NCI-H146 treated with DMSO at 0.1 percent for 48 hours (cell line): ENCODE results near the gene MSANTD3.

Experiments used
- DNase-seq: peaks from one replicate; lab custom pipeline; 2025; ENCODE audit not compliant: unreplicated experiment; lab: John Stamatoyannopoulos, UW

The MSANTD3 gene

GRCh38 chr9:100465274-100465673, 38.3 kb downstream of the MSANTD3 start:
- no peak for DNase-seq

DNA sequence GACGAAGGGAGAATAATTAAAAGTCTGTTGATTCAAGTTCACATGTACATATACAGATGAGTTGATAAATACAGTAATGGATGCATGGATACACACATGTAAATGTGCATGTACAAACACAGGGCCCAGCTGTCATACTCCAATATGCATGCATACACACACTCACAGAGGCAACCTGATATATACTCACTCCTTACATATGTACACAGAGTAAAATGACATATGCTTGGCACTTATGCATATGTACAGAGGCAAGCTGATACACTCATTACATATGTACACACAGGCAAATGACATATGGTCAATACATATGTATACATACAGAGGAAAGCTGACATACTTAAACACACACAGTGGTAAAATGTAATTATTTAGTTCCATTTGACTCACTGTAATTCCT, 38.8 kb downstream of the MSANTD3 start:
- DNase-seq = no peak

- DNase-seq = no peak
Measured at GRCh38 chr9:100466171-100466828, 39.4 kb downstream of the MSANTD3 start.

DNA sequence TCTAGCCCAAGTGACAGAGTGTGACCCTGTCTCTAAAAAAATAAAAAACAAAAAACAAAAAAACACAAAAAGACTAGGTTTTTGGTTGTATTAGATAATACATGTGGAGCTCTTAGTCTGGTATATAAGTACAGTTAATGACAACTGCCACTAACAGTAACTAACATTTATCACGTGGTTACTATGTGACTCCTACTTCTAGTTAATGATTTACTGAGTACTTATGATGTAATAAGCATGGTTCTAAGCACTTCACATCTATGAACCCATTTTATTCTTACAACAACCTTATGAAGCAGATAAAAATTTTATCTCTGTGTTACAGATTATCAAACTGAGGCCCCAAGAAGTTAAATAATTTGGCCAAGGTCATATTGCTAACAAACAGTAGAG, 39.9 kb downstream of the MSANTD3 start:
- DNase-seq = no peak

DNA sequence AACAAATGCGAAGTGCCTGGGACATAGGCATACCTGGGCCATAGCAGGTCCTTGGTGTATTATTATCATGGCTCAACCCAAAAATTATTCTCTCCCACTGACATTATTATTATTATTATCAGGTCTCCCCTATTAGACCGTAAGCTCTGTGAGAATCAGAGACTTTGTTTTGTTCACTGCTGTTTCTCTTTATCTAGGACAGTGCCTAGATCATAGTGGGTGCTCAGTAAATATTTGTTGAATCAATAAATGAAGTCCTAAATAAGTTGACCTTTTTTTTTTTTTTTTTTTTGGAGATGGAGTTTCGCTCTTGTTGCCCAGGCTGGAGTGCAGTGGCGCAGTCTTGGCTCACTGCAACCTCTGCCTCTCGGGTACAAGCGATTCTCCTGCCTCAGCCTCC, 41.1 kb downstream of the MSANTD3 start:
- no peak for DNase-seq

DNA sequence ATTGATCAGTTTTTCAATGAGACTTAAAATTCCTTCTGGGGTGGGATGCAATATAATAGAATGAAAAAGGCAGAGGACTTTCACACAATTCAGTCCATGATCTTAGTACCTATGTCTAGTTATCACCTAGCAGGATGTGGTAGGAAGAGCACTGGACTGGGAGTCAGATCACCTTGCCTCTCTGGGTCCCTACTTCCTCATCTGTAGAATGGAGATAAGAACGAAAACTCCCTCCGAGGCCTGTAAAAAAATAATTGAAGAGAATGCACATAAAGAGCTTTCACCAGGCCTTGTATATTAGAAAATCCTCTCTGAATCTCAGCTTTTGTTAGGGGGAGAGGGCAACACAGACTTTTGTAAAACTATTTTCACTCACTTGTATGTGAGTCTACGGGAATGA, 45.3 kb downstream of the MSANTD3 start:
- no peak for DNase-seq

GRCh38 chr9:100472788-100473275, 45.9 kb downstream of the MSANTD3 start, which contains the start of gene TMEFF1:
TMEFF1 (plus strand) TSS chr9:100473149; CDS start chr9:100473545, 396 bp downstream.
- no peak for DNase-seq

- peak; percentile 6 for DNase-seq
Measured at GRCh38 chr9:100473276-100474081, 46.5 kb downstream of the MSANTD3 start.

GRCh38 chr9:100474082-100474923, 47.4 kb downstream of the MSANTD3 start:
- DNase-seq = no peak

DNA sequence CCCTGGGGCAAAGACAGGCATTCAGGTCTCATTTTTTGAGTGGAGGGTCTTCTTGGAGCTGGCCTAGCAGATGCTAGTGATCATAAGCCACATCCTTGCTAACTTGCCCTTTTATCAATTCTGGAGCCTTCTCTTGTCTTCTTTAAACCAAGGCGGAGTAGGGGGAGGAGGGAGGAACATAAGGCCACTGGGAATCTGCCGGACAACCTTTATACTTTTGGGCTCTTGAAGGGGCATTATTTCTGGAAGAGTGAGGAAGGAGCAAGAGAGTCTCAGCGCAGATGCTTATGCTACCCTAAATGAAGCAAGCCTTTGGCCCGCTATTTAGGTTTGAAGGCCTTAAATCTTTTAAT, 48.0 kb downstream of the MSANTD3 start:
- DNase-seq = no peak

- DNase-seq = no peak
Measured at GRCh38 chr9:100477241-100477640, 50.3 kb downstream of the MSANTD3 start.

DNA sequence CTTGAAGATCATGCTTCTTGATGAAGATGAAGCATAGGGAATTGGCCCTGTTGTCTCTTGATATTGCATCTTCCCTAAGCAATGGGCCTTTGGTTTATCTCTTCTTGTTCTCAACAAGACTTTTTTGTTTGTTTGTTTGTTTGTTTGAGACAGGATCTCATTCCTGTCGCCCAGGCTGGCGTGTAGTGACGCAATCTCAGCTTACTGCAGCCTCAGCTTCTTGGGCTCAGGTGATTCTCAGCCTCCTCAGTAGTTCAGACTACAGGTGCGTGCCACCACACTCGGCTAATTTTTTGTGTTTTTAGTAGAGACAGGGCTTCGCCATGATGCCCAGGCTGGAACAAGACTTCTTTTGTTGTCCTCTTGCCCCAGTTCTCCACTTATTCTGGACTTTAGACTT, 51.2 kb downstream of the MSANTD3 start:
- no peak for DNase-seq

DNA sequence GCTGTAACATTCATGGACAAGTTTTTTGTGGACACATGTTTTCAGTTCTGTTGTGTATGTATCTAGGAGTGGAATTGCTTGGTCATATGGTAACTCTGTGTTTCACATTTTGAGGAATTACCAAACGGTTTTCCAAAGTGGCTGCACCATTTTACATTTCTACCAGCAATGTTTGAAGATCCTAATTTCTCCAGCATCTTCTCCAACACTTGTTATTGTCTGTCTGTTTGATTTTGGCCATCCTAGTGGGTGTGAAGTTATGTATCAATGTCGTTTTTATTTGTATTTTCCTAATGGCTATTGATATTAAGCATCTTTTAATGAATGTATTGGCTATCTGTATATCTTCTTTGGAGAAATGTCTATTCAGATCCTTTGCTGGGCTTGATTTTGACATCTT, 52.9 kb downstream of the MSANTD3 start:
- DNase-seq = no peak

DNA sequence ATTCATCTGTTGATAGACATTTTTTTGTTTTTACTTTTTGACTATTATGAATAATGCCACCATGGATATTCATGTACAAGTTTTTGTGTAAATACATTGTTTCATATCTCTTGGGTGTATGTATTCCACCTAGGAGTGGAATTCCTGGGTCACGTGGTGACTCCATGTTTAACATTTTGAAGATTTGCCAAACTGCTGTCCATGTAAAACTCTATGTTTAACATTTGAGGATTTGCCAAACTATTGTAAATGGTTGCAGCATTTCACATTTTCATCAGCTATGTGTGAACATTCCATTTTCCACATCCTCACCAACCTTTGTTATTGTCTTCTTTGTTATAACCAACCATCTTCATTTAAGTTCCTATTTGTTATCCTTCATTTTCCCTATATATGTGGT, 58.3 kb downstream of the MSANTD3 start:
- DNase-seq = no peak

- DNase-seq = no peak
Measured at GRCh38 chr9:100486479-100487176, 59.7 kb downstream of the MSANTD3 start.

DNA sequence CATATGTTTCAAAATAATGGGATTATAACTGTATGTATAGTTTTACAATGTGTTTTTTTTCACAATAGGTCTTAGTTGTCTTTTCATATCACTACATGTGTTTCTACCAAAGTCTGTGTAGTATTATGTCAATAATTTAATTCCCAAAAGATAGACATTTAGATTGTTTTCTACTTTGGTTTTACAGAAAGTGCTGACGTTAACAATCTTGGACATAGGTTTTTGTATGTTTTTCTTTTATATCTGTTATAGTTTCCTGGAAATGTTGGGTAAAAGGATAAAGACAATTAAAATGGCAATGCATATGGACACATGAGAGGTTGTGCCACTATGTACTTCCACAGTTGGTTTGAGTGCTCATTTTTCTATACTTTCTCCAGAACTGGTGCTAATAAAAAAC, 61.2 kb downstream of the MSANTD3 start:
- DNase-seq = no peak

- DNase-seq = no peak
Measured at GRCh38 chr9:100489836-100490235, 62.9 kb downstream of the MSANTD3 start.

GRCh38 chr9:100492952-100493351, 66.0 kb downstream of the MSANTD3 start:
- no peak for DNase-seq

- no peak for DNase-seq
Measured at GRCh38 chr9:100498592-100498991, 71.6 kb downstream of the MSANTD3 start.

DNA sequence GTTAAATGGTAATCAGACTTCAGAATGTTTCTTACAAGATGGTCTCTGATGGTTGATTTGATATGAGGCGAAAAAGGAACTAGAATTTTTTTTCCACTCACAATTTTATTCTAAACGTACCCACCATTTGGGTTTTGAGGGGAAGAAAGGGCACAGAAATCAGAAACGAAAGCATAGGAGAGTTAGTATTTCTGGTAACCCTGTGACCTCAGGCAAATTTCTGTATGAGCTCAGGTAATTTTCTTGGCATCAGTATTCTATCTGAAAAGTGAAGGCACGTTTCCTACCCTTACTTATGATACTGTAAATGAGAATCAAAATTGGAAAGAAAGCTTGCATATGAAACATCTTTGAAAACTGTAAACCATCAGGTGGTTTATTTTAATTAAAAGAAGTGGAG, 72.5 kb downstream of the MSANTD3 start:
- DNase-seq = no peak

GRCh38 chr9:100499866-100500265, 72.9 kb downstream of the MSANTD3 start:
- no peak for DNase-seq
